ENCODE data around the gene TBX4.

TBX4 gene

DNA sequence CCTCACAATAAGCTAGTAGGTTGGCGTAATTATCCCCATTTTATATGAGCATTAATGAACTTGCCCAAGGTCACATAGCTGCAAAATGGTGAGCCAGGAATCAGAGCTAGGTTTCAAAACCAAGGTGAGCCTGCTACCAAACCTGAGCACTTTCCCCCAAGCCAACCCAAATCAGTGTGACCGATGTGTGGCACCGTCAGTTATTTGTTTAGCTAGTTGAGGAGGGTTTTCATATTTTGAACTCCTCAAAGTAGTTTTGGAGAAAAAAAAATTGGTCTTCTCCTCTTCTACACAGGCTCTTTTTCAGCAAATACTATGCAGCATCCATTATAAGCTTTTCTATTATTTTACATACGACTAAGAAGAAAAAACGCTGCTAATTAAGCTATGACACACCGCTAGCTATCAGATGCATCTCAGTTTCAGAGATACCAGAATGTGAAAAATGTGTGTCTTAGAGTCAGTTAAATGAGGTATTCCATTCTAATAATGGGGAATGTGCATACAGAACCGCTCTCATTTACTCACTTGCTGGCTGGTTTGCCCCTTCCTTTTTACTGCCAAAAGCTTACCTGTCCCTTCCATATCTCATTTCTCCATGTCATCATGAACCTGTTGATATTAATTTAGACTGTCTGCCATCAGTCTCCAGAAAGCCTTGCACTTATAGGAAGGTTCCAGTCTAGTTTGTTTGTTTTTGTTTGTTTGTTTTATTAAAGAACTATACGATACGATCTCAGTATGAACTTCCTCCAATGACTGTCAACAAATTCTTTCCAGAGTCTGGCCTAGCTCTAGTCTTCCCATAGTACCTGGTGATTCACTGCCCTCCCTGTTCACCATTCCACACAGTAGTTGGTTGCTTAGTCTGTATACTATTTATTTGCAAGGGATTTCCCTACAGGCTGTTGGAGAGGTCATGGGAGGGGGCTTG is 2.2 kb upstream of the TBX4 start:
- intact Hi-C loops (cut with DNase I), result no loop called here
- no peak for DNase-seq

DNA sequence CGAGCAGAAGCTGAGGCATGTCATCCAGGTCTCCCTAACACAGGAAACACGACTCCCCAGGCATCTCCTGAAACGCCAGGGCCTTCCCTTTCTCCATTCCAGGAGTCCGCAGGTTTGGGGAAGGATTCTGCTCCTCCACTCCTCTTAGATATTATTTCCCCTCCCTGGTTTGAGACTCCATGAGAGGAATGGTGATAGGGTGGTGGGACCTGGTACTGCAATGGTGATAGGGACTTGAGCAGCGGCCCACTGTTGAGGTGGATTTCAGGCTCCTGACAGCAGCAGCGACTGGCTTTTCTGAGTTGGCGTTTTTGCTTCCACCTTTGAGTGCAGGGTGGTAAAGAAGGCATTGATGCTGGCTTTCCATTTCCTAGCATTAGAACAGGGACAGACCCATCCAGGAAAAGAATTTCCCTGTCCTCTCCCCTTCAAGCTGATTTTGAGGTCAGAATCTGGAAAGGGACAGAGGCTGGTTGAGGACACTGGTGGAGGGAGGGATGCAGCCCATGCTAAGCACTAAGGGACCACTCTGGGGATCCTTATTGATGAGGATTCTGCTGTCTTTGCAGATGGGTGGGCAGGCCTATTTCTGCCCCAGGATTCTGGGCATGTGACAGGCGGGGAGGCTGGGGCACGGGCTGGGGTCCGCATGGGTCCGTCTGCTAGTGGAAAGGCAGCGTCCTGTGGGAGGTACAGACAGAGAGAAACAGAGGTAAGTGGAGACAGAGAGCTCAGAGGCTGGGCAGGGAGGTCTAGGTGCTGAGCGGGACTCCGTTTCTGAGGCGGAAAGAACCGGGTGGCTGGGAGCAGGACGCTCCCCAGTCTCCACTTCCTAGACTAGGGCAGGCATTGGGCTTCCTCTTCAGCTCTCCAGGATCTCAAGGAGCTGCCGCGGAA is 1.3 kb upstream of the TBX4 start:
- intact Hi-C loops (cut with DNase I), result no loop called here
- DNase-seq, result no peak

DNA sequence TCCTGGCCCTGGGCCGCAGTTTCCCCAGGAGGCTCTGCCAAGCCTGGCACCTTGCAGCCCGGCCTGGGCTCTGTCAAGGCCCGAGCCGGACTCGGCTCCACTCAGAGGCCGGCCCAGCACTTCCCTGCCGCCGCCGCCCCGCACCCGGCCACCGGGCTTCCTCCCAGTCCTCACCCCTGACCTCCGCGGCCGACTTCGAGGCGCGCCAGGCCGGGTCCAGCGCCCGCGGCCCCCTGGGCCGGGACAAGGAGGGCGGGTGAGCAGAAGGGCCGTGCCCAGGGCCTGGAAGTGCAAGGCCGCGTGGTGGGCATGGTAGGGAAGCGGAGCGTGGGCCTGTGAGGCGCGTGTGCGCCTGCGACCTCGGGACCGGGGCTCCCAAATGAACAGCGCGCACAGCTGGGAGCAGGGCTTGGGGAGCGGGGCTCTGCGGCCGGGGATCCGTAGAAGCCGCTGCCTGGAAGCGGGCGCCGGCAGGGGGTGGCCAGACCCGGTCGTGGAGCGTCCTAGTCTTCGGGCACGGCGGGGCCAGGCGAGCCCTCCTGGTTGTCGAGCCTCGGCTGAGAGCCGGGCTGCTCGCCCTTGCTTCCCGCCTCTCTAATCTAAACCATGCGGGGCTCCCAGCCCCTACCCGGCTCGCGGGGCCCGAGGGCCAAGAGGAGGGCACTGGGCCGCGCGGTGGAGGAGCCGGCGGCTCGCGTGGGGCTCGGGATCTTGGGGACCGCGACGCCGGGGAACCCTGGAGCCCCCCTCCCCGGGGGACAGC is 503 bp upstream of the TBX4 start:
- intact Hi-C loops (cut with DNase I), result no loop called here
- peak in 1 of 10 donors; percentile 55 for DNase-seq

DNA sequence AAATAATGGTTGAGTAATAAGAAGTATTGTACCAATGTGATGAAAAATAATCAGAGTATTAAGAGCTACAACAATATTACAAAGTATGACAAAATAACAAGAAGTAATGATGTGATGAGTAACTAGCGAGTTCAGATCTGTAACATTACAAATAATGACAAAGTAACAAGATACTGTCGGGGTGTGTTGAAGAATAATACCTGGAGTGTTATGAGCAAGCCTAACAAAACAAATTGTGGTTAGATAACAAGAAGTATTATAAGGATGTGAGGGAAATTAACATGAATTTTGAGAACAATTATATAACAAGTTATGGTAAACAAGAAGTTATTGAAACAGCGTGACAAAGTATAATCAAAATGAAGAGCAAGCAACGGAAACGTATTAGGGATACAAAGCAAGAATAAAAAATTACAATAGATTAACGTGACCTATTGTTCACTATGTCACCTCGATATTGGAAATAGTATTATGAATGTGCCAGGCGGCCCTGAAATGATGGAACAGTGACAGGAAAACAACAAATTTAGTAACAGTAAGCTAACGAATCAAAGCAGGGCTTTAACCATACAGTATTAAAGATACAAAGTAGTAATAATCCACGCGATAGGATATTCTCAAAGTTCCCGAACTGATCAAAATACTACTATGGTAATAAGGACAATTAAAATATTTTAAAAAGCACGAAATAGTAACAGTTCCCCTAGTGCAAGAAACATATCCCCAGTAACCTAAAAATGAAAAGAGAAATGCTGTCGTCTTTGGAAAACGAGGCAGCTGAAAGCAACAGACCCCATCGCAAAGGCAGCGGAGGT is 1.6 kb downstream of the TBX4 start:
- no peak for DNase-seq
- intact Hi-C loops (cut with DNase I), result no loop called here

DNA sequence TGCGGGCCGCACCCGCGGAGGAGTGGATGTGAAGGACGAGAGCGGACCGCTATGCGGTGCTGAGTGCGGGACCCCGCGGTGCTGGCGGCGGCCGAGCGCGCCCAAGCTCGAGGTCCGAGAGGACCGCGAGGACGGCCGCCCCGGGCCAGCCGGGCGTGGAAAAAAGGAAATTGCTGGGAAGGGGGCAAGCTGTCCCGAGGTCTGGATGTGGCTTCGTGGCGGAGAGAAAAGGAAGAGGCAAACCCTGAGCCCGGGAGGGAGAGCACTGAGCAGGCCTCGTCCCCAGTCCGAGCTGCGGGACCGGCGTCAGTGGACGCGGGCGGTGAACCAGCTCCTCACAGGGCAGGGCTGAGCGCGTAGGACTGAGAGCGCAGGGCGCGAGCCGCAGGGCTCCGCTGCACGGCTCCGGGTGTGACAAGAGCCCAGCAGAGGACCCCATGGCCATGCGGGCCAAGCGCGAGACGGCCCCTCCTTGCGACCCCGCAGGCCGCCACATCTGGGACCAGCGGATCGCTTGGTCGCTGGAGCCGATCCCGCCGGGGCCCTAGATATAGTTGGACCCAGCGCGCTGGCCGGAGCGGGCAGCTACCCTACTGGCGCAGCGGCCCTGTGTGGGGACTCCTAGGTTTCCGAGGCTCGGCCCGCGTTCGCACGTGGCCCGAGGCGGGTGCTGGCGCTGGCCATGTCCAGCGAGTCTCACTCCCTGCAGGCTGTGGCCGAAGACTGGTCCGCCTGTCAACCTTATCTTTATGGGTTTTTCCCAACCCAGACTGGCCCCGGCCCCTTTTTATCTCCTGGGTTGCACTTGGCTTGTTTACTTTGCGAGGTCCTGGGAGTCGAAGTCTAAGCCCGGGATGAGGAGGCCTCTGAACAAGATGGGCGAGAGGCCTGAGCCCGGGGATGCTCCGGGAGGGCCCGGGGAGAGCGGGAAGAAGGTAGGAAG is 2.4 kb downstream of the TBX4 start:
- peak in 1 of 10 donors; percentile 72 for DNase-seq
- intact Hi-C loops (cut with DNase I), result no loop called here

DNA sequence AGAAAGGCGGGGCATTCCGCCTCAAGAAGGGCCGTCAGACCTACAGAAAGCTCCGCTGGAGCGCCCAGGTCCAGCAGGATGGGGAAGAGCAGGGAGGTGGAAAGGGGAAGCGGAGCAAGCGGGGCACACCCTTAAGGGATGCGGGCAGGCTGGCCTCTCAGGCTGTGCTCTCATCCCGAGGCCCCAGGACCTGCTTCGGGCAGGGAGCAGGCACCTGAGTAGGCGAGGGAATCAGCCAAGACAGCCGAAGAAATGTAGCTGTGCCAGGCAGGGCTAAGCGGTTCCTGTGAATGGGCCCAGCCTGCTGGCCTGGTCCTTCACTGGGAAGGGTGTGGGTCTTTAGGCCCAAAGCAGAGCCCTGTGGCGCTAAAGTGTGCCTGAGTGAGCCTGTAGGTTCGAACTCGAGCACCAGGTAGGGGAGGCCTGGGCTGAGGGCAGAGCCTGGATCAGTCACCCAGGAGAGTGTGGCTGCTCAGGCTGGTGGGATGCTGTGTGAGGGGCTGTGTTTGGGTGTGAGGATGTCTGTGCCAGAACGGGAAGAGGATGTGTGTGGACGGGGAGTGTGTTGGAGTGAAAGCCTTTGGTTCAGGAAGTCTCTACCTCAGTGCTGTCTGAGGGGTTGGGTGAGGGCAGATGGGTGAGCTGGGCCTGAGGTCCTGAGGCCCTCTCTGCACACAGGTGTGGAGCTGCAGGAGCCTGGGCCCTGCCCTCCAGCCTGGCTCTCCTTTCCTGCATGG is 3.3 kb downstream of the TBX4 start:
- DNase-seq, result peak in 1 of 10 donors; percentile 58
- intact Hi-C loops (cut with DNase I), result no loop called here

DNA sequence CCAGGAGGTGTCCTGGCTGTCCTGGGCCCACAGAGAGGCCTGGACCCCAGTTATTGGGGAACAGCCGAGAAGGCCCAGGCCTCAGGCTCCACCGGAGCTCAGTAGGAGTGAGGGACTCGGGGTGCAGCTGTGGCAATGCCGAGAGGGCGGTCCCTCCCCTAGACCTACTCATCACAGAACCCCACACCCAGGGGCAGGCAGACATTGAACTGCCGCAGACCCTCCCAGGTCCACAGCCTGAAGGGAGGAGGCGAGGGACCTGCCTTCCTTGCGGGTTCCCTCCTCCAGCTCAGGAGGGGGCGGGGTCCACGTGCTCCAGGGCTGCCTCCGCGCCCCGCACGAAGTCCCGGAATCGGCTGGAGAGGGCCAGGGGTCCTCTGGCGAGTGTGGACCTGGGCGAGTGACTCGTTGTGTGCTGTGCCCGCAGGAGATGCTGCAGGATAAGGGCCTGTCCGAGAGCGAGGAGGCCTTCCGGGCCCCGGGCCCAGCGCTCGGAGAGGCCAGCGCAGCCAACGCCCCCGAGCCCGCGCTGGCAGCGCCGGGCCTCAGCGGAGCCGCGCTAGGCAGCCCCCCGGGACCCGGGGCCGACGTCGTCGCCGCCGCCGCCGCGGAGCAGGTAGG is 3.9 kb downstream of the TBX4 start:
- intact Hi-C loops (cut with DNase I), result no loop called here
- peak in 2 of 10 donors; percentile 36 to 61 for DNase-seq

DNA sequence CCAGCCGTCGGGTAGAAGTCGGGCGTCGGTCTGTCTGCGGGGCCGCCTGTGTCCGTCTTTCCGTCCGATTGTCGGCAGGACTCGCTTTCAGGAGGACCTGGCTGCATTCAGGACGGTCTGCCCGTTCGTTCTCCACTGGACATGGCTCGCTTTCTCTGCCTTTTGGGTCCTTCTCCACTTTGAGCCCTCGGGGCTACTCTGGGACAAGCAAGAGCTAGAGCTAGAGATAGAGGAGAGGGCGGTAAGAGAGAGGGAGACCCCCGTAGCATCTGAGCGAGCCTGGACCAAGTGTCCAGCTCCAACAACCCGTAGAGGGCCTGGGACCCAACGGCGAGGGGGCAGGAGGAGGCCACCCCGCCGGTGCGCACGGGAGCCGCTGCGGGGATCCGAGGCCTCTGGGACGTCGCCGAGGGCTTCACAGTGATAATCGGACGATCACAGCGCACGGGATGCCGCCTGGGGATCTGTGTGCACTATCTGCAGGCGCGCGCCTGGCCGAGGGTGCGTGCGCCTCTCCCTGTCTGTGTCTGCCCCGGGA is 4.5 kb downstream of the TBX4 start:
- peak in 2 of 10 donors; percentile 41 to 73 for DNase-seq

DNA sequence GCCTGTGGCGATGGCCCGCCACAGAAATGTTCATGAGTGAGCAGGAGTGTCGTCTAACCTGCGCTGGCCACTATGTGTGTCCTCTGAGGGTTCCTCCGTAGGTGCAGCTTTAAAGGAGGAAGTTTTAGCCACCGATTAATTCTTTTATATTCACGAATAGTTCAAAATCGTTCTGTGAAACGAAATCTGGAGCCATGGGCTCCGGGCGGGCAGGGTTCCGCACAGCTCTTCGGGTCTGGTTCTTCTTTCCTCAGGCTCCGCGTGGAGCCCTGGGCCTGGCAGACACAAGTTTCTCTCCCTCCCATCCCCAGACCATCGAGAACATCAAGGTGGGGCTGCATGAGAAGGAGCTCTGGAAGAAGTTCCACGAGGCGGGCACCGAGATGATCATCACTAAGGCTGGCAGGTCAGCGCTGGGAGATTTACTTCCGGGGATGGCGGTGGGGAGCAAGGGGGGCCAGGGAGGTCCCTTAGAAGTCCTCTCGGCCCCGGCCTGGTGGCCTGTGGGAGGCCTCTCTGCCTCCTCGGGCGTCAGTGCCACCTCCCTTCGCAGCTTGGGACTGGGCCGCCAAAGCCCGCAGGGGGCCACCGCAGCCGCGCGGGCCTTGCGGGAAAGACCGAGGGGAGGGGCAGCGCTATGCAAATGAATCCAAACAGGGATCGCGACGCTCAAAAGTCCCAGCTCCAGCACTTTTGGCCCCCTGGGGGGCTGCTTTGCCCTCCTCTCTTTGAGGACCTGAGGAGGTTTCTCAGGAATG is 5.2 kb downstream of the TBX4 start:
- intact Hi-C loops (cut with DNase I), result no loop called here
- peak in 1 of 10 donors; percentile 31 for DNase-seq

More for the DNA sequence above, 4.5 kb downstream of the TBX4 start:
- intact Hi-C loops (cut with DNase I), result no loop called here

DNA sequence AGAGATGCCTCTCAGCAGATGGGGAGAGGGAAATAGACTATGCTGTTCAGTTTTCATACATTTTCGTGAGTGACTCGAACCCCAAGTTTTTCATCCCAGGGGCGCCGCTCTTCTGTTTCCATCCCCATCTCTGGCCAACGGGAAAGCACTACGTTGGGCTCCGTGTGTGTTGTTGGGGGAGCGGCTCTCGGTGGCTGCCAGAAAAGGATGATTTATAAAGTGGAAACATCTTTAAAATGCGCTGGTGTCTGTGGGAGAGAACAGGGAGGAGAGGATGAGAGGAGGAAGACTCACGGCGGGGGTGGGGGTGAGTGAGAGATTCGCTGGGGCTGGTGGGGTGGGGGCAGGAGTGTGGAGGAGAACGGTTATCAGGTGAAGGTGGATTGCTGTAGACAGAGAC is 5.8 kb downstream of the TBX4 start:
- peak in 1 of 10 donors; percentile 17 for DNase-seq
- intact Hi-C loops (cut with DNase I), result no loop called here

DNA sequence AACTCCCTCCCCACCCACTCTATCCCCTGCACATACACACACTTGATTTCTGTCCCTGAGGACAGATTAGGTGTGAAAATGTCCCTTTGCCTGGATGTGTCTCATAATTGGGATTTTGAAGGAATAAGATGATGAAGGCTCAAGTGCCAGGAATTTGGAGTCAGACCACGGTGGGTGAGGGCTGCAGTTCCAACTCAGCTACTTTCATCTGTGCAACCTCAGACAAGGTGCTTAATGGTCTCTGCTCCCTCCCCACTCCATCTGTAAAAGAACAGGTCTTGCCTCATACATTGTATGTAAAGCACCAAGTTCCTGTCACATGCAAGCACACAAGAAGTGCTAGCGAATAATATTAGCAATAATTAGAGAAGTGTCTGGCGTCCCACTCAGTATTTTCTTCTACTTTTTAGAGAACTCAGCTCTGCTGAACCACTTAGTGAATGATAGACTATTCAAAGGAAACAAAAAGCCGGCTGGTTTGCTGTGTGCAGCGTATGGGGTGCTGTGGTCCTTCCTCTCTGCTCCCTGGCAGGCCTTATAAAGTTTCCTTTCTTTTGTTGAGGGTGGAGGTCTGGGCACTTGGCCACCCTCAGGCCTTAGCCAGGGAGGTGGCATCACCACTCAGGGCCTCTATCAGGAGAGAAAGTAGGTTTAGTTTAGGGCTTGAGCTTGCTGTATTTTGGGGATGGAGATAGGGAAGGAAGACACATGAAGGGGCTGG is 6.4 kb downstream of the TBX4 start:
- intact Hi-C loops (cut with DNase I), result no loop called here
- no peak for DNase-seq

DNA sequence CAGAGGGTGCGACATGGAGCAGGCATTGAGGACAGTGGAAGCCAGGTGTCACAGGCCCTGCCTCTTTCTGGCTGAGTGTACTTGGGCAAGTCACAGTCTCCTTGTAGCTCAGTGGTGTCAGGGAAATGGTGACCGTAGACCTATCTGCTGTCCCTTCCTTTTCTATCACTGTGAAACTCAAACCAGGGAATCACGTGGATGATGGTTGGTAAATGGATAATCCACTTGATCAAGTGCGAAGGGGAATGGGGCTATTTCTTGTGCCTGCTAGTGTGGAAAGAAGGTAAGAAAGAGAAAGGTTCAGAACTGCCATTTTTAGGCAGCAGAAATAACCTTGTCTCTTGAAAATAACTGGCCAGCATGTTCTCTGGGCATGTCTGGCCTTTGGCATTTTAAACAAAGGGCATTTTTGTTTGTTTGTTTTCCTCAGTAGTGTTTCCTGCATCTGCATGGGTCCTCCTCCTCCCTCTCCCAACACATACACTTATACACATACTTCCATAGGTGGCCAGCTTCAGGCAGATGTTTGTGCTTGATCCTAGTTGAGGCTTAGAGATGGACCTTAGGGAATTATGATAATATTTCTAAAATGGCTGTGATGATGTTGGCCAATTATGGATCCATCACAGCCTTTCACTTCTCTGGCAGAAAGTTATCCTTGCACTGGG is 7.1 kb downstream of the TBX4 start:
- DNase-seq, result peak in 1 of 10 donors; percentile 17
- intact Hi-C loops (cut with DNase I), result no loop called here

DNA sequence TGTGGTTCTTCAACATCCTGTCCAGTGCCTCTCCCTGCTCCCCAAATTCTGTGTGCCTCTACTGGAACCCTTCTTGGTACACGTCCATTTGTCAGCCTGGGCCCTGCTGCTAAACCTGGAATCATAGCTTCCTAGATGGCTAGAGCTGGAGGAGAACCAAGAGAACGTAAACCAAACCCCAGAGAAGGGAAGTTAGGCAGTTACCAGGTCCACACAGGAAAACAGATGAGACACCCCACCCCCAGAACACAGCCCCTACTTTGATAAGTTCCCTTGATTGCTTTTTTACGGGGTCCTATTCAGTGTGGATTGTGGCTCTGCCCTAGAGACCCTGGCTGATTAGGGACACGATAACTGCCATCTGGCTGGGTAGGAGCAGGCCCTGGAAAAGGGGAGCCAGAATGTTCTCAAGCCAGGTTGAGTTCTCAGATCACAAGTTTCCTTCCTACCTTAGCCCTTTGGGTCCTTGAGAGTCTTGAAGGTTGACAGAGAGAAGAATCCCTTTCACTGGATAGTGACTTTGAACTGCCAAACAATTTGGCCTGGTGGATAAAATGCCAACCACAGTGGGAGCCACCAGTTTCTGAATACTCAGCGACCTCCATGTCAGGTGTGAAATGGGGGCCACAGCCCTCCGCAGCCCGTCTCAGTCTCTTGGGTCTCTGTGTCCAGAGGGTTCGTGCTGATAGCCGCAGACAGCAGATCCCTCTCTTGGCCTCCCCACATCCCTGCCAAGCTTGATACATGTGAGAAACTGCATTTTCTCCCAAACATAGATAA is 7.9 kb downstream of the TBX4 start:
- DNase-seq, result peak in 2 of 10 donors; percentile 41 to 71
- intact Hi-C loops (cut with DNase I), result no loop called here

DNA sequence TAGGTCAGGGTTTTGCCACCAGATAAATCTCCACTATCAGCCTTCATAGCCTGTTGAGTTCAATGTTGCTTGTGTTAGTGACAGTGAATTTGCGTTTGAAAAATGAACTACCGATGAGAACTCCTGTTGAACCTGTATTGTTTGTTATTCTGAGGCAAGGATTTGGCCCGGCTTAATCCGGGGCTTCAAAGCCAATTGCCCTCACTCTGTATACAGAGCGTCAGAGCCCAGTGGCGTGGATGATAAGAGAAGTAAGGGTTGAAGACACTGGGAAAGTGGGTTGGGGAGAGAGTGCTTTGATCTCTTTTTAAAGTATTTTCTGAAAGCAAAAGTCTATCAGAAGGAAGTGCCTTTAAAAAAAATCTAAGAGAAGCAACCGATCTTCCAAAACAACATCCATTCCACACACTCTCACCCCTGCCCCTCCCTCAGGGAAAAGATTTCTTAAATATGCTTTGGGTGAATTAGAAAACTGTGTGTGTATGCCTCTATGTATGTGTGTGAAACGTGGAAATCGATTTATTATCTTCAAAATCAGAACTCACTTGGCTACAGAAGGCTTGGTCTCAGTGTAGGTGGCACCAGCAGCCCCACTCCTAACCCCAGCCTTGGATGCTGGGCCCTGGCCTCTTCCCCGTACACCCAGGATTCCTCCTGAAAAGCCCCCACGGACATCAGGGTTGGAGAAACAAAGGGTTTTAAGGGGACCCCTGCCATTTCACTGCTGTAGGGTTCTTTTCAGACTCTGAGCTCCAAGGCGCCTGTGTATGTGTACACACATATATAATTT is 8.8 kb downstream of the TBX4 start:
- intact Hi-C loops (cut with DNase I), result no loop called here
- DNase-seq, result peak in 1 of 10 donors; percentile 34

Measured in posterior cingulate gyrus (tissue), 11 donors.